ENCODE data around the gene EFNB1. TPM values are rescaled to one million over a fixed set of nuclear protein-coding genes. Genes with fewer than 3 reads are reported as not detected.

Gene EFNB1
- total RNA-seq, 4 donors from 2014 or later: 8.8 to 15.7 (median 13.0) TPM

GRCh38 chrX:68833448-68833805 lies 4.6 kb downstream of the EFNB1 start:
- no peaks in the 10 kb centered on the region for H3K27me3 ChIP-seq
- no peak for TF ChIP-seq POLR2A (IDR thresholded peaks at IDR 0.05)
- TF ChIP-seq CTCF (IDR thresholded peaks at IDR 0.05 in 4 of 5, conservative IDR thresholded peaks at IDR 0.05 in 1 of 5): no peak
- no peaks in the 10 kb centered on the region for H3K4me1 ChIP-seq
- peak overlapping the region in 1 of 4 donors; percentile 76 for H3K4me3 ChIP-seq
- DNase-seq (no peak), ATAC-seq (no peak)
- intact Hi-C loops (cut with DNase I; ENCODE audit: low total_unique reads): no loop called here
- H3K9me3 ChIP-seq: no peaks in the 10 kb centered on the region
- in situ Hi-C loops (cut with MboI; ENCODE audit: low sequenced_read_pairs in 4 of 4): loop anchor here in 2 of 4 donors (25.0 kb wide), 2 partner anchors 204 to 229 kb away; no protein-coding TSS in a partner anchor
- H3K36me3 ChIP-seq: no peaks in the 10 kb centered on the region
- no peak overlapping the region for H3K27ac ChIP-seq

- Histone ChIP-seq H3K27me3 (no peaks in the 10 kb centered on the region), H3K4me3 (peak overlapping the region in 1 of 4 donors; percentile 76), H3K4me1 (no peaks in the 10 kb centered on the region), H3K27ac (no peak overlapping the region), H3K9me3 (no peaks in the 10 kb centered on the region), H3K36me3 (no peaks in the 10 kb centered on the region)
- in situ Hi-C loops (cut with MboI; ENCODE audit: low sequenced_read_pairs in 4 of 4) (loop anchor here in 2 of 4 donors (25.0 kb wide), 2 partner anchors 203 to 228 kb away; no protein-coding TSS in a partner anchor), intact Hi-C loops (cut with DNase I; ENCODE audit: low total_unique reads) (no loop called here)
- TF ChIP-seq CTCF (IDR thresholded peaks at IDR 0.05 in 4 of 5, conservative IDR thresholded peaks at IDR 0.05 in 1 of 5) (no peak), POLR2A (IDR thresholded peaks at IDR 0.05) (no peak)
- ATAC-seq: no peak
- no peak for DNase-seq
These were observed 5.1 kb downstream of the EFNB1 start for GRCh38 chrX:68833855-68834331.

- in situ Hi-C loops (cut with MboI; ENCODE audit: low sequenced_read_pairs in 4 of 4): loop anchor here in 2 of 4 donors (25.0 kb wide), 2 partner anchors 203 to 228 kb away; no protein-coding TSS in a partner anchor
- Histone ChIP-seq H3K4me1 (no peaks in the 10 kb centered on the region), H3K27ac (no peak overlapping the region), H3K9me3 (no peaks in the 10 kb centered on the region), H3K36me3 (no peaks in the 10 kb centered on the region), H3K4me3 (peak overlapping the region in 1 of 4 donors; percentile 76), H3K27me3 (no peaks in the 10 kb centered on the region)
- DNase-seq (no peak), ATAC-seq (no peak)
- intact Hi-C loops (cut with DNase I; ENCODE audit: low total_unique reads): no loop called here
- TF ChIP-seq CTCF (IDR thresholded peaks at IDR 0.05 in 4 of 5, conservative IDR thresholded peaks at IDR 0.05 in 1 of 5) (no peak), POLR2A (IDR thresholded peaks at IDR 0.05) (no peak)
These were observed 5.7 kb downstream of the EFNB1 start for GRCh38 chrX:68834371-68835103.

- Histone ChIP-seq H3K9me3 (no peaks in the 10 kb centered on the region), H3K27me3 (no peaks in the 10 kb centered on the region), H3K4me3 (no peak overlapping the region), H3K36me3 (peaks cover 0 to 4% of the 10 kb centered on the region in 2 donors), H3K27ac (no peak overlapping the region), H3K4me1 (no peaks in the 10 kb centered on the region)
- intact Hi-C loops (cut with DNase I; ENCODE audit: low total_unique reads): no loop called here
- TF ChIP-seq CTCF (IDR thresholded peaks at IDR 0.05 in 4 of 5, conservative IDR thresholded peaks at IDR 0.05 in 1 of 5) (no peak), POLR2A (IDR thresholded peaks at IDR 0.05) (no peak)
- no peak for DNase-seq
- no peak for ATAC-seq
- in situ Hi-C loops (cut with MboI; ENCODE audit: low sequenced_read_pairs in 4 of 4): loop anchor here in 2 of 4 donors (25.0 kb wide), 2 partner anchors 202 to 227 kb away; no protein-coding TSS in a partner anchor
These were observed 6.3 kb downstream of the EFNB1 start for GRCh38 chrX:68835104-68835442.

Measured in gastrocnemius medialis (tissue), 4 donors.